CD14-positive monocyte (primary cell): ENCODE data around the gene TMEM38A. TPM values are rescaled to one million over a fixed set of nuclear protein-coding genes. Genes with fewer than 3 reads are reported as not detected.
A peak's percentile ranks its signal among the peaks of the same experiment; 100 is the strongest.

Experiments
- DNase-seq, 3 donors: peaks; one replicate each; pipeline ENCODE4 v3.0.0-alpha.2; 2011 to 2022
- H2AFZ ChIP-seq: 2 replicates; pipeline ENCODE4 v1.6.0; 2012; ENCODE audit warnings: mild to moderate bottlenecking, low read depth, low read length, inconsistent platforms; ENCODE audit not compliant: insufficient read depth, poor library complexity, severe bottlenecking
- H3K27ac ChIP-seq, 2 donors: 1 replicate in 1 of 2; 2 replicates in 1 of 2; pipeline ENCODE4 v1.5.1; 2012 to 2013; ENCODE audit warnings: low read length in 2 of 2, control low read depth in 1 of 2, inconsistent platforms in 1 of 2, low read depth in 1 of 2, mild to moderate bottlenecking in 1 of 2
- H3K27me3 ChIP-seq, 2 donors: one replicate each; pipeline versions ENCODE4 v1.6.0 to v1.6.1; 2011 to 2013; ENCODE audit warnings: low read length in 2 of 2; ENCODE audit not compliant: control insufficient read depth in 2 of 2, insufficient read depth in 2 of 2
- H3K36me3 ChIP-seq, 2 donors: replicated peaks in 1 of 2; 1 replicate in 1 of 2; 2 replicates in 1 of 2; pipeline versions ENCODE4 v1.5.1 to v1.6.1; 2012 to 2013; ENCODE audit warnings: low read length in 2 of 2, control low read depth in 1 of 2, inconsistent platforms in 1 of 2, mild to moderate bottlenecking in 1 of 2; ENCODE audit not compliant: insufficient read depth in 2 of 2, control insufficient read depth in 1 of 2
- H3K4me1 ChIP-seq, 2 donors: 1 replicate in 1 of 2; 2 replicates in 1 of 2; pipeline versions ENCODE4 v1.5.1 to v1.6.1; 2012 to 2013; ENCODE audit warnings: low read length in 2 of 2, control low read depth in 1 of 2, inconsistent platforms in 1 of 2, mild to moderate bottlenecking in 1 of 2, moderate library complexity in 1 of 2; ENCODE audit not compliant: insufficient read depth in 2 of 2, control insufficient read depth in 1 of 2
- H3K4me2 ChIP-seq: replicated peaks from 2 replicates; pipeline ENCODE3; 2012; ENCODE audit warnings: low read length, moderate library complexity, mild to moderate bottlenecking; ENCODE audit not compliant: poor library complexity, severe bottlenecking; ENCODE audit errors: extremely low read depth
- H3K4me3 ChIP-seq, 3 experiments: fragments of 200-600 bp in 1 of 3; sonication (generic) in 1 of 3; replicated peaks in 1 of 3; 1 replicate in 2 of 3; 2 replicates in 1 of 3; pipeline ENCODE4 v1.5.1; 2011 to 2013; ENCODE audit warnings: low read length in 3 of 3, mild to moderate bottlenecking in 3 of 3, control low read depth in 2 of 3, low read depth in 2 of 3, inconsistent platforms in 1 of 3, moderate library complexity in 1 of 3
- H3K79me2 ChIP-seq: 2 replicates; pipeline ENCODE4 v1.6.0; 2012; ENCODE audit warnings: mild to moderate bottlenecking, control low read depth, inconsistent platforms, low read length, moderate library complexity; ENCODE audit not compliant: insufficient read depth
- H3K9ac ChIP-seq: 2 replicates; pipeline ENCODE4 v1.6.0; 2017; ENCODE audit warnings: low read length, mild to moderate bottlenecking; ENCODE audit not compliant: insufficient read depth, poor library complexity, severe bottlenecking
- H3K9me3 ChIP-seq, 2 donors: replicated peaks in 1 of 2; 1 replicate in 1 of 2; 2 replicates in 1 of 2; pipeline versions ENCODE4 v1.5.1 to v1.6.1; 2012 to 2013; ENCODE audit warnings: low read length in 2 of 2, control low read depth in 1 of 2; ENCODE audit not compliant: control insufficient read depth in 1 of 2, insufficient read depth in 1 of 2
- H4K20me1 ChIP-seq: 2 replicates; pipeline ENCODE4 v1.6.0; 2012; ENCODE audit warnings: mild to moderate bottlenecking, low read length, control low read depth, moderate library complexity; ENCODE audit not compliant: insufficient read depth
- H3K27ac Mint-ChIP-seq, 7 donors: one replicate each; pipeline ENCODE4 v1.8.0; 2020; ENCODE audit warnings: mild to moderate bottlenecking in 7 of 7, mixed read lengths in 7 of 7, moderate library complexity in 6 of 7, inconsistent platforms in 2 of 7
- H3K27me3 Mint-ChIP-seq, 3 donors: one replicate each; pipeline ENCODE4 v1.8.0; 2021 to 2022; ENCODE audit warnings: low read depth in 3 of 3, mild to moderate bottlenecking in 3 of 3, mixed read lengths in 3 of 3, moderate library complexity in 3 of 3, inconsistent platforms in 1 of 3
- H3K36me3 Mint-ChIP-seq, 2 donors: one replicate each; pipeline ENCODE4 v1.8.0; 2020; ENCODE audit warnings: mixed read lengths in 2 of 2, inconsistent platforms in 1 of 2, mild to moderate bottlenecking in 1 of 2
- H3K4me1 Mint-ChIP-seq: one replicate; pipeline ENCODE4 v1.8.0; 2020; ENCODE audit warnings: mild to moderate bottlenecking, mixed read lengths
- H3K4me3 Mint-ChIP-seq, 2 donors: one replicate each; pipeline ENCODE4 v1.8.0; 2020; ENCODE audit warnings: mild to moderate bottlenecking in 2 of 2, mixed read lengths in 2 of 2, moderate library complexity in 1 of 2
- H3K9me3 Mint-ChIP-seq, 7 donors: one replicate each; pipeline ENCODE4 v1.8.0; 2020 to 2022; ENCODE audit warnings: mixed read lengths in 7 of 7, mild to moderate bottlenecking in 6 of 7, moderate library complexity in 6 of 7, inconsistent platforms in 2 of 7
- CTCF ChIP-seq: fragments of 200-600 bp; IDR thresholded peaks from one replicate; pipeline ENCODE4 v1.8.0; 2022; ENCODE audit warnings: antibody characterized with exemption, mild to moderate bottlenecking
- WGBS: methylation state at CpG from one replicate; pipeline ENCODE4 v1.1.5; 2013; ENCODE audit warnings: missing lambda C conversion rate; ENCODE audit not compliant: insufficient coverage; 5-methylcytosine and 5-hydroxymethylcytosine counted together
- intact Hi-C, 2 donors: fragments of 100-400 bp; cut with micrococcal nuclease; formaldehyde crosslinking; loops; one replicate each; pipeline versions ENCODE4 v1.15.0 to v1.15.1; 2023
- polyA plus RNA-seq, 3 donors: library from polyadenylated mRNA; depleted of rRNA in 1 of 3; unstranded in 2 of 3; stranded (reverse) in 1 of 3; fragments of 300-500 nt in 2 of 3; fragments of >200 nt in 1 of 3; fragmentation: Illumina TruSeq in 2 of 3; gene quantifications; 1 replicate in 2 of 3; 2 replicates in 1 of 3; pipeline ENCODE4 v1.2.3, GENCODE V29; 2012 to 2021

Gene TMEM38A
- polyA plus RNA-seq, 3 donors = 8.5 to 21.6 (median 10.6) TPM

- intact Hi-C loops = loop anchor here (2.0 to 5.0 kb wide), 2 partner anchors 31 to 33 kb away; partner anchors contain the start of gene MED26 (in 2 of the 2)
- H3K27ac Mint-ChIP-seq = peak within 1 kb of the TSS; percentile 94 to 99 (median 98)
These were observed 869 bp upstream of the TMEM38A start, which contains the start of gene SMIM7 for GRCh38 chr19:16659832-16660708. Gene SMIM7, minus strand, starts transcription at chr19:16660144. Its CDS starts 34 bp downstream, at chr19:16660110.

More at GRCh38 chr19:16659832-16660708, 869 bp upstream of the TMEM38A start, which contains the start of gene SMIM7:
- TF ChIP-seq CTCF = no peak
- H3K9me3 ChIP-seq = no peaks in the 10 kb centered on the region
- Mint-ChIP-seq H3K9me3 (peaks cover 0 to 3% (median 0%) of the 10 kb centered on the region in 7 donors), H3K4me3 (peak within 1 kb of the TSS; percentile 96 to 97), H3K27me3 (peaks cover 5 to 20% (median 15%) of the 10 kb centered on the region in 3 donors), H3K4me1 (peaks cover 50% of the 10 kb centered on the region), H3K36me3 (peaks cover 32 to 39% of the 10 kb centered on the region in 2 donors)
- peak within 1 kb of the TSS; percentile 81 to 92 (median 90) for H3K4me3 ChIP-seq
- peaks cover 0 to 7% of the 10 kb centered on the region in 2 donors for H3K27me3 ChIP-seq
- H3K79me2 ChIP-seq = peaks cover 78% of the 10 kb centered on the region
- DNase-seq = peak; percentile 98 to 99 (median 98)
- H3K9ac ChIP-seq = peak within 1 kb of the TSS; percentile 73
- peaks cover 47% of the 10 kb centered on the region for H4K20me1 ChIP-seq
- H3K27ac ChIP-seq = peak within 1 kb of the TSS; percentile 79 to 86
- peak within 1 kb of the TSS; percentile 100 for H3K4me2 ChIP-seq
- WGBS = under 1% methylated on average over 54 of the region's 60 CpGs
- H3K4me1 ChIP-seq = peaks cover 37 to 59% of the 10 kb centered on the region in 2 donors
- peaks cover 26 to 38% of the 10 kb centered on the region in 2 donors for H3K36me3 ChIP-seq
- peak within 1 kb of the TSS; percentile 95 for H2AFZ ChIP-seq
